ENCODE measurements around the gene SLC44A1. TPM values are rescaled to one million over a fixed set of nuclear protein-coding genes. Genes with fewer than 3 reads are reported as not detected.

SLC44A1 gene
- total and polyA plus RNA-seq, 2 experiments from 2014 or later, result 30.4 to 52.6 TPM

DNA sequence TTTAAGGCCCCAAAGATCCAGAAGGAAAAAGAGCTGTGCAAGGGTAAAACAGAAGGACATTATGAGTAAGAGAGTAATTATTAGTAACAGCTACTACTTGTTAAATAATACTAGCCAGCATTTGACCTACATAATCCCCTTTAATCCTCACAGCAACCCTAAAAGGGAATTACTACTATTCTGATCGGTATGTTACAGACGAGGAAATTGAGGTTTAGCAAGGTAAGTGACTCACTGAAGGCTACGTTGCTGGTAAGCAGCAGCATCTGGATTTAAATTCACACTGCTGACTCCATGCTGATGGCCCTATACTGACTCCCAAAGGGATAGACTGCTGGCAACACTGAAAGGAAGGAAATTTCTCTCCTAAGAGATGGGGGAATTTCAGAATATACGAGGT lies 199.7 kb downstream of the SLC44A1 start:
- no peaks in the 10 kb centered on the region for H3K36me3 ChIP-seq (ENCODE audit: low read depth)
- H3K9ac ChIP-seq, result no peak overlapping the region
- peaks cover 30% of the 10 kb centered on the region for H3F3A ChIP-seq (ENCODE audit: insufficient read depth)
- DNase-seq, result peak; percentile 75
- 0 out of 2 replicates have a peak overlapping the region, but pooled peaks have one; percentile 38 for H2AFZ ChIP-seq
- TF ChIP-seq EZH2 (IDR thresholded peaks at IDR 0.05; ENCODE audit: insufficient read depth, poor library complexity, severe bottlenecking), result no peak
- TF ChIP-seq EZH2phosphoT487 (IDR thresholded peaks at IDR 0.05; ENCODE audit: insufficient read depth, low read depth), result peak; percentile 58; the same call in 1 of the 2 replicates
- no peak overlapping the region for H3K4me3 ChIP-seq
- H4K20me1 ChIP-seq (ENCODE audit: insufficient read depth), result no peaks in the 10 kb centered on the region
- H3K4me1 ChIP-seq (ENCODE audit: insufficient read depth), result peaks cover 21% of the 10 kb centered on the region
- no peaks in the 10 kb centered on the region for H3K27me3 ChIP-seq (replicated peaks; ENCODE audit: insufficient read depth)
- peak overlapping the region; percentile 13 for H3K27ac ChIP-seq
- no peaks in the 10 kb centered on the region for H3K9me3 ChIP-seq (ENCODE audit: low read depth)
- 7 to 9% methylated on average over 4 of the region's 4 CpGs for WGBS, 2 experiments (ENCODE audit: low coverage in 1 of 2, low lambda C conversion rate in 2 of 2, missing lambda C conversion rate in 2 of 2)
- no peaks in the 10 kb centered on the region for H3K9me2 ChIP-seq (ENCODE audit: insufficient read depth)
- in situ Hi-C loops (cut with MboI), result loop anchor here (25.0 kb wide), 1 partner anchor 268 kb away; no protein-coding TSS in a partner anchor
- no peak overlapping the region for H3K4me2 ChIP-seq (ENCODE audit: unreplicated experiment)
- H3K79me2 ChIP-seq (ENCODE audit: insufficient read depth), result peaks cover 8% of the 10 kb centered on the region

DNA sequence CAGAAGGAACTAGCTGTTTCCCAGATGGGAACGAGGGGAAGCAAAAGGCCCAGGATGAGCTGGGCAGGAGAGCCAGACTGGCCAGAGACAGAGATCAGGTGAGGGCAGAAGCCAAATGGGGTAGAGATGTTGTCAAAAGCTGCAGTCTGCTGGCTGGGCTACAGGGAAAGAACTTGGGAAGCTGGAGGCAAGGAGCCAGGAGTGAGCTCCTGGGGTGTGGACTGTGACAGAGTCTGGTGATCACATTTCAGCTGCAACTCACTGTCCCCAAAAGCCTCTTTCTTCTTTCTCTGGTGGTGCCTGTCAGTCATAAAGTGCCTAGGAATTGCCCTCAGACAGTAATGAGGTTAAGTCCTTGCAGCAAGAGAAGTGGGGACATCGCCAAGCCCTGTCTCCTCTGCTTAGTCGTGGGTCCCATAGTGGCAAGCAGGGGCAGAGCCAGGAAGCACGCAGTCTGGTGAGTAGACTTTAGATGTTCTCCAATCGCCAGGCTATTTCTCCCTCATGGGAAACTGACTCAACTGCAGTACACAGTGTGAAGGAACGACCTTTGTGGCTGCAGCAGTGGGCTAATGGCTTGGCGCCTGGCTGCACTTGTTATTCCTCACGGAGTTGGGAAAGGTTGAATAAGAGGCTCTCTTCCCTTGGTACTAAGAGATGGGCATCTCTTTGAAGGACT lies 200.9 kb downstream of the SLC44A1 start:
- peak; percentile 70 for DNase-seq
- Histone ChIP-seq H3K36me3 (ENCODE audit: low read depth) (no peaks in the 10 kb centered on the region), H3K9ac (no peak overlapping the region), H3K27ac (0 out of 2 replicates have a peak overlapping the region, but pooled peaks have one; percentile 19), H4K20me1 (ENCODE audit: insufficient read depth) (no peaks in the 10 kb centered on the region), H3K4me1 (ENCODE audit: insufficient read depth) (peaks cover 31% of the 10 kb centered on the region), H3K79me2 (ENCODE audit: insufficient read depth) (peaks cover 20% of the 10 kb centered on the region), H3F3A (ENCODE audit: insufficient read depth) (peaks cover 32% of the 10 kb centered on the region), H3K9me2 (ENCODE audit: insufficient read depth) (no peaks in the 10 kb centered on the region), H3K27me3 (replicated peaks; ENCODE audit: insufficient read depth) (no peaks in the 10 kb centered on the region), H3K9me3 (ENCODE audit: low read depth) (no peaks in the 10 kb centered on the region), H3K4me3 (no peak overlapping the region), H3K4me2 (ENCODE audit: unreplicated experiment) (no peak overlapping the region), H2AFZ (peak overlapping the region; percentile 35)
- TF ChIP-seq EZH2 (IDR thresholded peaks at IDR 0.05; ENCODE audit: insufficient read depth, poor library complexity, severe bottlenecking) (no peak), EZH2phosphoT487 (IDR thresholded peaks at IDR 0.05; ENCODE audit: insufficient read depth, low read depth) (no peak)
- WGBS, 2 experiments (ENCODE audit: low coverage in 1 of 2, low lambda C conversion rate in 2 of 2, missing lambda C conversion rate in 2 of 2), result 39 to 53% methylated on average over 8 of the region's 8 CpGs
- in situ Hi-C loops (cut with MboI), result loop anchor here (25.0 kb wide), 1 partner anchor 267 kb away; no protein-coding TSS in a partner anchor

DNA sequence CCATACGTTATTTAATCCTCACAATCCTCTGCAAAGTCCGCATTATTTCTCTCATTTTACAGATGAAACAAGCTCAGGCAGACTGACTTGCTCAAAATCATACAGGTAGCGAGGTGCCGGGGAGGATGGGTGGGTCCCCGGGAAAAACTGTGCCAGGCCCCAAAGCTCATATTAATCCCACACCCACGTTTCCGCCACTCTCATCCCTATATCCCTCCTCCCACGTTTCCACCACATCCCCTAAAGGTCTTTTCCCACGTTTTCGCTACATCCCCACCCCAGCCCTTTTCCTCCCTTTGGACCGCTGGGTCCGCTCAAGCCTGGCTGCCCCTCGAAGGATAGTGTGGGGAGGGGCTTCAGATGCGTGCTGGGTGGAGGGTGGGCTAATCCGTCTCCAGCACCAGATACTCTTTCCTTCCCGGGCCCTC lies 202.9 kb downstream of the SLC44A1 start:
- Histone ChIP-seq H3K4me2 (ENCODE audit: unreplicated experiment) (peak overlapping the region; percentile 99), H3K36me3 (ENCODE audit: low read depth) (no peaks in the 10 kb centered on the region), H3K79me2 (ENCODE audit: insufficient read depth) (peaks cover 41% of the 10 kb centered on the region), H3K4me1 (ENCODE audit: insufficient read depth) (peaks cover 31% of the 10 kb centered on the region), H4K20me1 (ENCODE audit: insufficient read depth) (no peaks in the 10 kb centered on the region), H2AFZ (peak overlapping the region; percentile 98), H3K9ac (peak overlapping the region; percentile 93), H3K27ac (peak overlapping the region; percentile 80), H3K9me2 (ENCODE audit: insufficient read depth) (no peaks in the 10 kb centered on the region), H3K9me3 (ENCODE audit: low read depth) (no peaks in the 10 kb centered on the region), H3K27me3 (replicated peaks; ENCODE audit: insufficient read depth) (no peaks in the 10 kb centered on the region), H3K4me3 (peak overlapping the region; percentile 97), H3F3A (ENCODE audit: insufficient read depth) (peaks cover 32% of the 10 kb centered on the region)
- TF ChIP-seq EZH2phosphoT487 (IDR thresholded peaks at IDR 0.05; ENCODE audit: insufficient read depth, low read depth) (no peak), EZH2 (IDR thresholded peaks at IDR 0.05; ENCODE audit: insufficient read depth, poor library complexity, severe bottlenecking) (no peak)
- DNase-seq, result peak; percentile 36
- in situ Hi-C loops (cut with MboI), result loop anchor here (25.0 kb wide), 1 partner anchor 265 kb away; no protein-coding TSS in a partner anchor
- 18 to 22% methylated on average over 16 of the region's 16 CpGs for whole genome bisulfite sequencing, 2 experiments (ENCODE audit: low coverage in 1 of 2, low lambda C conversion rate in 2 of 2, missing lambda C conversion rate in 2 of 2)

DNA sequence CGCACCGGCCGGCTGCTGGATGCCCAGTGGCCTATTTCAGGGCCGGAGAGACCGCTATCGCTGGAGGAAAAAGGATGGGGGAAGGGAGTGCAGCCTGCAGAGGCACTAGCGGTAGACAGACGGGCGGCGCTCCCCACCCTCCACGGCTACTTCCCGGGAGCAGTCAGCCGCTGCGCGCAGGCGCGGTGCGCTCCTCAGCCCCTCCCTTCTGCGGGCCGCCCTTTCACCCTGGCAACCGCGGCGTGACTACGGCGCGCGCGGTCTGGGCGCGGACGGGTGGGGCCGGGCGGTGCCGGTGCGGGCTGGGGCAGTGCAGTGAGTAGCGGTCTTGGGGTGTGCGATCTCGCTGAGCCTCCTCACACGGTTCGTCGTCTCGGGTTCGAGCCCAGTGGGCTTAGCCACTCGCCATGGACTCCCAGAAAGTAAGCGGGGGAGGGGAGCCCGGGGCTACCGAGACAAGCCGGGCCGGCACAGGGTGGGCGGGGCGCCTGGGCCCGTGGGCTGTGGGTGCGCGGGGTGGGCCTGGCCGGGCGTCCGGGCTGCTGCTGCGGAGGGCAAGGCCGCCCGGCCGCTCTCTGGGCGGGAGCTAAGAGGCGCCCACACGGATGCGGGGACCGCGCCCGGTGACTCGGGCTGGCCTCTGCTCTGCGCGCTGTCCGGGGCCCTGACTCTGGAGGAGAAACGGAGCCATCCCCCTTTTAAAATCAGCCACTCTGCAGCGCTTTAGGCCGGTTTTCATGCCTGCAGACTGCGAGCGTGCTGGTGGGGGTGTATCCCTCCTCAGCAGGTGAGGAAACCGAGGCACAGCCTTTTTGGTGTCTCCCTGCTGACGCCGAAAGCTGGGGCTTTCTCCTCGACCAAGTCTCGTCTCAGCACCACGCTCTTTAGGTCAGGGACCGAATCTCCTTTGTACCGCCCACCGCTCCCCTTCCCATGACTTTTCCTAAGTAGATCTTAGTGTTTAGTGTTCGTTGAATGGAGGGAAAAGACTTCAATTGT lies 203.7 kb downstream of the SLC44A1 start, which contains the start of gene FSD1L:
FSD1L (plus strand) TSS at position 221 of the 999 bp plus-strand sequence; CDS start at position 408, 187 bp downstream.
- Histone ChIP-seq H3K4me3 (peak within 1 kb of the TSS; percentile 97), H3K4me1 (ENCODE audit: insufficient read depth) (peaks cover 31% of the 10 kb centered on the region), H3K36me3 (ENCODE audit: low read depth) (no peaks in the 10 kb centered on the region), H3K9me3 (ENCODE audit: low read depth) (no peaks in the 10 kb centered on the region), H3K79me2 (ENCODE audit: insufficient read depth) (peaks cover 48% of the 10 kb centered on the region), H3K27ac (peak within 1 kb of the TSS; percentile 80), H2AFZ (peak within 1 kb of the TSS; percentile 98), H3K9me2 (ENCODE audit: insufficient read depth) (no peaks in the 10 kb centered on the region), H3K4me2 (ENCODE audit: unreplicated experiment) (peak within 1 kb of the TSS; percentile 99), H4K20me1 (ENCODE audit: insufficient read depth) (no peaks in the 10 kb centered on the region), H3K9ac (peak within 1 kb of the TSS; percentile 93), H3K27me3 (replicated peaks; ENCODE audit: insufficient read depth) (no peaks in the 10 kb centered on the region), H3F3A (ENCODE audit: insufficient read depth) (peaks cover 32% of the 10 kb centered on the region)
- peak; percentile 97 for DNase-seq
- in situ Hi-C loops (cut with MboI), result loop anchor here (25.0 kb wide), 1 partner anchor 264 kb away; no protein-coding TSS in a partner anchor
- TF ChIP-seq EZH2phosphoT487 (IDR thresholded peaks at IDR 0.05; ENCODE audit: insufficient read depth, low read depth) (no peak), EZH2 (IDR thresholded peaks at IDR 0.05; ENCODE audit: insufficient read depth, poor library complexity, severe bottlenecking) (no peak)
- WGBS, 2 experiments (ENCODE audit: low coverage in 1 of 2, low lambda C conversion rate in 2 of 2, missing lambda C conversion rate in 2 of 2), result 0 to 1% methylated on average over 68 to 75 of the region's 87 CpGs

Data from GM23248 (cell line).